Esophagus squamous epithelium (tissue), 5 donors: ENCODE measurements around the gene SDK2. TPM values are rescaled to one million over a fixed set of nuclear protein-coding genes. Genes with fewer than 3 reads are reported as not detected.

ENCODE experiments used
- DNase-seq: peaks from one replicate; lab custom pipeline; 2025; lab: John Stamatoyannopoulos, UW
- H3K27ac ChIP-seq, 4 donors: fragments of 200-600 bp; sonication (generic); one replicate each; pipeline ENCODE4 v1.5.1; 2016 to 2019; ENCODE audit warnings: mild to moderate bottlenecking in 1 of 4
- H3K27me3 ChIP-seq, 4 donors: fragments of 200-600 bp; sonication (generic); 1 replicate in 3 of 4; 2 replicates in 1 of 4; pipeline versions ENCODE4 v1.5.1 to v1.6.0; 2017 to 2021; ENCODE audit warnings: antibody characterized with exemption in 1 of 4
- H3K36me3 ChIP-seq, 3 donors: fragments of 200-600 bp; sonication (generic); one replicate each; pipeline ENCODE4 v1.5.1; 2016 to 2019
- H3K4me1 ChIP-seq, 3 donors: fragments of 200-600 bp; sonication (generic); one replicate each; pipeline ENCODE4 v1.5.1; 2017 to 2019
- H3K4me3 ChIP-seq, 4 donors: fragments of 200-600 bp; sonication (generic); 1 replicate in 3 of 4; 2 replicates in 1 of 4; pipeline ENCODE4 v1.5.1; 2016 to 2019; ENCODE audit warnings: mild to moderate bottlenecking in 2 of 4, moderate library complexity in 1 of 4
- H3K9me3 ChIP-seq, 3 donors: fragments of 200-600 bp; sonication (generic); one replicate each; pipeline ENCODE4 v1.5.1; 2016 to 2019
- CTCF ChIP-seq, 6 experiments: fragments of 450-650 bp in 4 of 6; fragments of 200-600 bp in 2 of 6; sonication (generic) in 2 of 6; IDR thresholded peaks; one replicate each; pipeline ENCODE4 v1.5.1; 2016 to 2019; ENCODE audit warnings: antibody characterized with exemption in 6 of 6, mild to moderate bottlenecking in 4 of 6, moderate library complexity in 4 of 6
- POLR2A ChIP-seq, 4 donors: fragments of 450-650 bp; IDR thresholded peaks; one replicate each; pipeline ENCODE4 v1.6.1; 2017; ENCODE audit warnings: antibody characterized with exemption in 4 of 4, mild to moderate bottlenecking in 4 of 4, moderate library complexity in 3 of 4
- WGBS, 2 donors: methylation state at CpG; one replicate each; pipeline ENCODE4 v1.1.5; 2018; 5-methylcytosine and 5-hydroxymethylcytosine counted together
- intact Hi-C: fragments of 100-400 bp; cut with DNase I; formaldehyde crosslinking; loops from one replicate; pipeline ENCODE4 v1.15.0; 2022
- total RNA-seq, 4 donors: library from RNA; depleted of rRNA; stranded (reverse); fragments of >200 nt; gene quantifications; one replicate each; pipeline ENCODE4 v1.1.0, GENCODE V29; 2016
- donor health status: DM: yes; HTN: yes; CAD: no.

The SDK2 gene
- total RNA-seq, 4 donors from 2014 or later = 1.7 to 5.5 (median 2.4) TPM

DNA sequence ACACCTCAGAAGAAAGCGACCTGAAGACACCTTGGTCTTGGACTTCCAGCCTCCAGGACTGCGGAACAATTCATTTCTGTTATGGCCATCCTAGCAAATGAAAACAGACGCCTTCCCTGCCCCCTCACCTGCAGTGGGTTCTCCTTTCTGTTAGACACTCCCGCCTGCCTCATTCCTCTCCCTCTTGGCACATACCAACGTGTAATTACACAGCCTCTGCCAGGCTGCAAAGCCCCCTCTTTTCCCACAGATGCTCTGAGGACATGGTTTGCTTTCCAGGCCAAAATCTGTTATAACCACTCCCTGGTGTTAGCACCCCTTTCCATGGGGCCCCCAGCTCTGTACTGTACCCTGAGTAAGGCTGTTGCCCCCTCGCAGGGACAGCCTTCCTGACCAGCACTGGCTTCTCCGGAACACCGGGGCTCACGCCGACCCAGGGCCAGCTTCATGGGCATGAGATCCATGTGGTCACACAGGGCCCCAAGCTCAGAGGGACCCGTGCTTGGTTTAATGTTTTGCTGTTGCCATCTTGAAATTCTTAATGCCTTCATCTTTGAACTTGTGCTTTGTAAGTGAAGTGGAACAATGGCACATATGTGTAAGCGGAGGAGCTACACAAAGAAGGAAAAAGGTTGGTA lies 64.1 kb downstream of the SDK2 start:
- no peak for DNase-seq
- H3K4me1 ChIP-seq = no peaks in the 10 kb centered on the region

DNA sequence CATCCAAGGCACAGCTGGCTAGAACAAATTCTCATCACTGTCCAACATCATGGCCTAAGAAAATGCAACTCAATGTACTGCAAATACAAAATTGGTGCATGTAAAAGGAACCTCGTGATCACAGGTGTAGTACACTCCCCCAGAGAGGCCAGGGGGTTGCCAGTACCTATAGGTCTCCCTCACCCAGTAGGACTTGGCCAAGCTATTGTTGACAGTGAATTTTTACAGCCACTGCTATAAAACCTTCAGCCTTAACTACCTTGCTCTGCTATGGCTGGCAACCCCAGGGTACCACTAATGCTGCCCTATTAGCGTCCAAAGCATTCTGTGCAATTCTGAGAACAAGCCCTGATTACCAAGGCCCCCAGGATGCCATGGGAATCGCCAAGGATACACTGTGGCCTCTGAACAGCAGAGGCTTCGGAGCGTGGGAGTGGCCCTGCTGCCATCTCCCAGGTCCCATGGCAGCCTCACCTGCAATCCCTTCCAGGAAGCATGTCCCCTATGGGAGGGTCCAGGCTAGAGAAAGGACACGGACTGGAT lies 67.6 kb downstream of the SDK2 start:
- H3K27ac ChIP-seq = no peak overlapping the region
- H3K27me3 ChIP-seq = peaks cover 0 to 50% (median 0%) of the 10 kb centered on the region in 4 donors
- DNase-seq = no peak
- WGBS, 2 donors = 82 to 92% methylated on average over 1 to 2 of the region's 6 CpGs
- no peak for TF ChIP-seq POLR2A (IDR thresholded peaks at IDR 0.05)
- H3K36me3 ChIP-seq = no peaks in the 10 kb centered on the region
- no peaks in the 10 kb centered on the region for H3K9me3 ChIP-seq
- intact Hi-C loops = no loop called here
- H3K4me1 ChIP-seq = no peaks in the 10 kb centered on the region
- H3K4me3 ChIP-seq = no peak overlapping the region

More for the DNA sequence above, 64.1 kb downstream of the SDK2 start:
- Histone ChIP-seq H3K9me3 (no peaks in the 10 kb centered on the region), H3K4me3 (no peak overlapping the region), H3K36me3 (no peaks in the 10 kb centered on the region), H3K27ac (no peak overlapping the region), H3K27me3 (peaks cover 0 to 29% (median 0%) of the 10 kb centered on the region in 4 donors)
- TF ChIP-seq CTCF (IDR thresholded peaks at IDR 0.05) (no peak), POLR2A (IDR thresholded peaks at IDR 0.05) (no peak)
- WGBS, 2 donors = 84 to 91% methylated on average over 7 to 11 of the region's 12 CpGs
- intact Hi-C loops = no loop called here

GRCh38 chr17:73575470-73576221 lies 68.6 kb downstream of the SDK2 start:
- TF ChIP-seq POLR2A (IDR thresholded peaks at IDR 0.05) (no peak), CTCF (IDR thresholded peaks at IDR 0.05) (no peak)
- H3K9me3 ChIP-seq = no peaks in the 10 kb centered on the region
- no peak overlapping the region for H3K27ac ChIP-seq
- intact Hi-C loops = no loop called here
- peaks cover 0 to 57% (median 0%) of the 10 kb centered on the region in 4 donors for H3K27me3 ChIP-seq
- H3K36me3 ChIP-seq = no peaks in the 10 kb centered on the region
- H3K4me1 ChIP-seq = no peaks in the 10 kb centered on the region
- 40 to 45% methylated on average over 14 to 15 of the region's 15 CpGs for WGBS, 2 donors
- no peak overlapping the region for H3K4me3 ChIP-seq
- no peak for DNase-seq

DNA sequence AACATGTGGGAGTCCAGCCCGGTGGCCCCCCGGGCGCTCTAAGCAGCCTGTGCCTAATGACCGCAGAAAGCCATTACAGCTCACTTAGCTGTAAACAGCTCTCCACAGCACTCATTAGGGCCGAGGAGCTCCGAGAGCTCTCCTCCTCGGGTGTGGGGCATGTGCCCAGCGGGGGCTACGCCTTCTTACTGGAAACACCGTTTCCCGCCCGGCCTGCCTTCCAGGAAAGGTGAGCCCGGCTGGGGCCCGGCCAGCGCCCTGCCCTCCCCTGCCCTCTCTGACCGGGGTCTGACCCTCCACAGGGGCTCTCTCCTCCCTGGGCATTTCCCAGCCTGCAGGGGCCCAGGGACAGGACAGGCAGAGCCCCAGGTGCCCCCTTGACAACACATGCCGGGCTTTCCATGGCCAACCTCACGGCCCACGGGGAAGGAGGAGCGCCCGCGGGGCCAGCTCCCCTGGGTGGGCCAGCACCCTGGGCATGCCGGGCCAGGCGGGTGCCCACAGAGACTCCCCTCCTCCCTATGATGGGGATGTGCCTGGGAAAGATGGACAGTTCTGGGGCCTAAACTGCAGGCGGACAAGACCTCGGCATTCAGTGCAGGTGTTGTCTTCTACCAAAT lies 72.6 kb downstream of the SDK2 start:
- no peaks in the 10 kb centered on the region for H3K36me3 ChIP-seq
- intact Hi-C loops = no loop called here
- no peak for TF ChIP-seq POLR2A (IDR thresholded peaks at IDR 0.05)
- no peak for TF ChIP-seq CTCF (IDR thresholded peaks at IDR 0.05)
- WGBS, 2 donors = 80 to 86% methylated on average over 2 to 4 of the region's 26 CpGs
- no peaks in the 10 kb centered on the region for H3K9me3 ChIP-seq
- no peak overlapping the region for H3K27ac ChIP-seq
- peaks cover 0 to 10% (median 9%) of the 10 kb centered on the region in 3 donors for H3K4me1 ChIP-seq
- H3K4me3 ChIP-seq = no peak overlapping the region
- DNase-seq = no peak
- peaks cover 0 to 49% (median 0%) of the 10 kb centered on the region in 4 donors for H3K27me3 ChIP-seq

DNA sequence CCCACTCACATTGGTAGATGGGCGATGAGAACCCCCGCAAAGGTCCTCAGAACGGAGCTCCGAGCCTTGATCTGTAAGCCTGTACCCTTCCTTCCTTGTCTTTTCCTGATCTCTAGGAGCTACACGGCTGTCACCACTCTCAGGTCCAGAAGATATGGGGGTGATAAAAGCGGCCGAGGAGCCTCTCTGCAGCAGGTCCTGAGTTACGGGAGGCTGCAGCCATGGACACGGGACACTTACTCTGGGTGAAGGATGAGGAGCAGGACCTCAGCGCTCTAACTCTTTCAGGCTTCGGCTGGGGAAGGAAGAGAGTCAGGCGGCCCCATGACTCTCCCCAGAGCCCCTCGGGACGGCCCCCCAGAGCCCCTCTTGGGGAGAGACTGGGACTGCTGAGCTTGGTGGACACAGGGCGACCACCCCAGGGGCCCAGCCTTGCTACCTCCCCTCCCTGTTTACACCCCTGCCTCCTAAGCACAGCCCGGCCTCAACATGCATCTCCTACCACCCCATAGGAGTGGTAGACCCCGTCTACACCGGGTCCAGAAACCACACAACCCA lies 74.4 kb downstream of the SDK2 start:
- no peaks in the 10 kb centered on the region for H3K36me3 ChIP-seq
- H3K4me3 ChIP-seq = no peak overlapping the region
- intact Hi-C loops = no loop called here
- H3K9me3 ChIP-seq = no peaks in the 10 kb centered on the region
- TF ChIP-seq POLR2A (IDR thresholded peaks at IDR 0.05) = no peak
- TF ChIP-seq CTCF (IDR thresholded peaks at IDR 0.05) = no peak
- 80 to 88% methylated on average over 11 of the region's 18 CpGs for WGBS, 2 donors
- no peak for DNase-seq
- H3K27me3 ChIP-seq = peaks cover 0 to 33% (median 0%) of the 10 kb centered on the region in 4 donors
- no peak overlapping the region for H3K27ac ChIP-seq
- peaks cover 0 to 22% (median 10%) of the 10 kb centered on the region in 3 donors for H3K4me1 ChIP-seq
